Spinal cord (tissue), 10 donors: ENCODE results near the gene SCMH1. TPM values are rescaled to one million over a fixed set of nuclear protein-coding genes. Genes with fewer than 3 reads are reported as not detected.
"Not testable (repeated sequence)": the region's sequence is repeated elsewhere in the genome, so short reads cannot be mapped to it uniquely, and the experiment has no call there.

Experiments
- DNase-seq, 6 donors: peaks; one replicate each; pipeline versions ENCODE4 v3.0.0 to v3.0.0-alpha.2; 2013 to 2015; ENCODE audit warnings: low spot score in 6 of 6, low read depth in 4 of 6
- H3K27ac ChIP-seq: one replicate; pipeline ENCODE4 v1.5.1; 2013; ENCODE audit warnings: low read depth, low read length, control low read depth
- H3K27me3 ChIP-seq: one replicate; pipeline ENCODE4 v1.6.1; 2013; ENCODE audit warnings: low read length; ENCODE audit not compliant: control insufficient read depth, insufficient read depth
- H3K36me3 ChIP-seq: one replicate; pipeline ENCODE4 v1.6.1; 2013; ENCODE audit warnings: low read length; ENCODE audit not compliant: control insufficient read depth, insufficient read depth
- H3K4me1 ChIP-seq: one replicate; pipeline ENCODE4 v1.6.1; 2013; ENCODE audit warnings: low read length; ENCODE audit not compliant: control insufficient read depth, insufficient read depth
- H3K4me3 ChIP-seq: one replicate; pipeline ENCODE4 v1.5.1; 2013; ENCODE audit warnings: low read depth, low read length, control low read depth
- H3K9me3 ChIP-seq: one replicate; pipeline ENCODE4 v1.6.1; 2013; ENCODE audit warnings: low read length; ENCODE audit not compliant: control insufficient read depth, insufficient read depth
- WGBS: methylation state at CpG from one replicate; pipeline ENCODE4 v1.1.5; 2013; ENCODE audit warnings: missing lambda C conversion rate; ENCODE audit not compliant: insufficient coverage; 5-methylcytosine and 5-hydroxymethylcytosine counted together
- polyA plus RNA-seq, 2 donors: library from polyadenylated mRNA; unstranded; fragments of 120-200 nt; gene quantifications; one replicate each; pipeline ENCODE4 v1.2.1, GENCODE V29; 2013; ENCODE audit not compliant: insufficient read length in 2 of 2
- total RNA-seq, 2 donors: library from RNA; depleted of rRNA in 1 of 2; stranded (reverse); fragments of 120-200 nt in 1 of 2; fragments of >200 nt in 1 of 2; gene quantifications; one replicate each; pipeline versions ENCODE4 v1.2.3 to v1.2.4, GENCODE V29; 2013 to 2014
- donor health status: healthy.

SCMH1 gene
- total and polyA plus RNA-seq, 4 donors, result 30.9 to 58.2 (median 43.2) TPM

GRCh38 chr1:41259221-41259620 lies 17.1 kb upstream of the SCMH1 start:
- Histone ChIP-seq H3K27me3 (no peaks in the 10 kb centered on the region), H3K9me3 (peaks cover 3% of the 10 kb centered on the region), H3K4me3 (no peak overlapping the region), H3K27ac (no peak overlapping the region), H3K36me3 (no peaks in the 10 kb centered on the region), H3K4me1 (no peaks in the 10 kb centered on the region)
- WGBS, result 89% methylated on average over 3 of the region's 3 CpGs
- no peak for DNase-seq

GRCh38 chr1:41255978-41256377 lies 13.9 kb upstream of the SCMH1 start:
- Histone ChIP-seq H3K27ac (no peak overlapping the region), H3K27me3 (no peaks in the 10 kb centered on the region), H3K4me1 (no peaks in the 10 kb centered on the region), H3K9me3 (peaks cover 7% of the 10 kb centered on the region), H3K36me3 (no peaks in the 10 kb centered on the region), H3K4me3 (no peak overlapping the region)
- WGBS, result no CpG with 5 or more reads among the region's 1 CpG
- DNase-seq, result no peak

- H3K27ac ChIP-seq, H3K36me3 ChIP-seq, H3K4me3 ChIP-seq, DNase-seq, H3K27me3 ChIP-seq, H3K4me1 ChIP-seq, H3K9me3 ChIP-seq: not testable (repeated sequence)
- no CpG with 5 or more reads among the region's 1 CpG for WGBS
Measured at GRCh38 chr1:41251120-41251519, 9.0 kb upstream of the SCMH1 start.

- no peaks in the 10 kb centered on the region for H3K27me3 ChIP-seq
- peak in 1 of 6 donors; percentile 52 for DNase-seq
- H3K4me3 ChIP-seq, result no peak overlapping the region
- H3K9me3 ChIP-seq, result peaks cover 4% of the 10 kb centered on the region
- no peak overlapping the region for H3K27ac ChIP-seq
- no peaks in the 10 kb centered on the region for H3K4me1 ChIP-seq
- no peaks in the 10 kb centered on the region for H3K36me3 ChIP-seq
- 95% methylated on average over 3 of the region's 5 CpGs for WGBS
Measured at GRCh38 chr1:41249319-41249718, 7.2 kb upstream of the SCMH1 start.

- Histone ChIP-seq H3K27ac (no peak overlapping the region), H3K36me3 (no peaks in the 10 kb centered on the region), H3K4me1 (peaks cover 10% of the 10 kb centered on the region), H3K27me3 (no peaks in the 10 kb centered on the region), H3K9me3 (no peaks in the 10 kb centered on the region), H3K4me3 (no peak overlapping the region)
- DNase-seq, result no peak
- WGBS, result 82% methylated on average over 1 of the region's 1 CpG
Measured at GRCh38 chr1:41246568-41246967, 4.5 kb upstream of the SCMH1 start.

GRCh38 chr1:41245659-41246058 lies 3.6 kb upstream of the SCMH1 start:
- Histone ChIP-seq H3K4me3 (no peak overlapping the region), H3K27me3 (no peaks in the 10 kb centered on the region), H3K9me3 (no peaks in the 10 kb centered on the region), H3K4me1 (peaks cover 10% of the 10 kb centered on the region), H3K27ac (no peak overlapping the region), H3K36me3 (no peaks in the 10 kb centered on the region)
- no peak for DNase-seq
- WGBS, result no CpG with 5 or more reads among the region's 2 CpGs

- H3K27ac ChIP-seq, result no peak overlapping the region
- peak overlapping the region; percentile 44 for H3K4me3 ChIP-seq
- no peaks in the 10 kb centered on the region for H3K36me3 ChIP-seq
- H3K9me3 ChIP-seq, result no peaks in the 10 kb centered on the region
- no peaks in the 10 kb centered on the region for H3K27me3 ChIP-seq
- DNase-seq, result no peak
- peaks cover 10% of the 10 kb centered on the region for H3K4me1 ChIP-seq
- 85% methylated on average over 3 of the region's 3 CpGs for WGBS
Measured at GRCh38 chr1:41243079-41243385, 926 bp upstream of the SCMH1 start.

- DNase-seq, result peak in 2 of 6 donors; percentile 13 to 57
- WGBS, result 12% methylated on average over 48 of the region's 51 CpGs
- peak overlapping the region; percentile 44 for H3K4me3 ChIP-seq
- no peaks in the 10 kb centered on the region for H3K36me3 ChIP-seq
- no peaks in the 10 kb centered on the region for H3K27me3 ChIP-seq
- no peaks in the 10 kb centered on the region for H3K9me3 ChIP-seq
- H3K4me1 ChIP-seq, result peaks cover 10% of the 10 kb centered on the region
- peak overlapping the region; percentile 44 for H3K27ac ChIP-seq
Measured at GRCh38 chr1:41242342-41243078, 404 bp upstream of the SCMH1 start.

GRCh38 chr1:41241354-41241748 lies 755 bp downstream of the SCMH1 start:
- Histone ChIP-seq H3K36me3 (no peaks in the 10 kb centered on the region), H3K9me3 (no peaks in the 10 kb centered on the region), H3K4me3 (peak overlapping the region; percentile 28), H3K27me3 (no peaks in the 10 kb centered on the region), H3K27ac (peak overlapping the region; percentile 47), H3K4me1 (peaks cover 10% of the 10 kb centered on the region)
- under 1% methylated on average over 45 of the region's 45 CpGs for WGBS
- DNase-seq, result peak in 1 of 6 donors; percentile 11

- Histone ChIP-seq H3K4me1 (peaks cover 10% of the 10 kb centered on the region), H3K27me3 (no peaks in the 10 kb centered on the region), H3K36me3 (no peaks in the 10 kb centered on the region), H3K27ac (peak overlapping the region; percentile 47), H3K4me3 (peak overlapping the region; percentile 28), H3K9me3 (no peaks in the 10 kb centered on the region)
- peak in 2 of 6 donors; percentile 54 to 55 for DNase-seq
- 5% methylated on average over 11 of the region's 12 CpGs for WGBS
Measured at GRCh38 chr1:41240781-41241353, 1.2 kb downstream of the SCMH1 start.
